Measurements from ENCODE around the gene IGF1.

DNA sequence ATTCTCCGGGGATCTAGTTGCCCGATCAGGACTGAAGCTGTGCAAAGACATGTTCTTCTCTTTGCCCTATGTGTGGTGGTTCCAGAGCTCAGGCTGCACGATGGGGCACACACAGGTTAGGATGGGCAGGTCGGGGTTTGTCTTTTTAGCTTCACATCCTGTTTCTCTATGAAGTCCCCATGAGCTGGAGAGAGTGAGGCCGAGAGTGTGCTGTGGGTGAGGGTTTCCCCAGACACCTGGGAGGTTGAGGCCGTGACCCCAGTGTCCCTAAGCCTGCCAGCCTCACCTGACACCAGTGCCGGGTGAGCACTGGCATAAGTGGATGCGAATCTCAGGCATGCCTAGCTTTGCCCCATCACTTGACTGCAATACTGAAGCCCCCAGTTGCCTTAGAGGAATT, 32.9 kb upstream of the IGF1 start:
- TF ChIP-seq, protein P1, sequence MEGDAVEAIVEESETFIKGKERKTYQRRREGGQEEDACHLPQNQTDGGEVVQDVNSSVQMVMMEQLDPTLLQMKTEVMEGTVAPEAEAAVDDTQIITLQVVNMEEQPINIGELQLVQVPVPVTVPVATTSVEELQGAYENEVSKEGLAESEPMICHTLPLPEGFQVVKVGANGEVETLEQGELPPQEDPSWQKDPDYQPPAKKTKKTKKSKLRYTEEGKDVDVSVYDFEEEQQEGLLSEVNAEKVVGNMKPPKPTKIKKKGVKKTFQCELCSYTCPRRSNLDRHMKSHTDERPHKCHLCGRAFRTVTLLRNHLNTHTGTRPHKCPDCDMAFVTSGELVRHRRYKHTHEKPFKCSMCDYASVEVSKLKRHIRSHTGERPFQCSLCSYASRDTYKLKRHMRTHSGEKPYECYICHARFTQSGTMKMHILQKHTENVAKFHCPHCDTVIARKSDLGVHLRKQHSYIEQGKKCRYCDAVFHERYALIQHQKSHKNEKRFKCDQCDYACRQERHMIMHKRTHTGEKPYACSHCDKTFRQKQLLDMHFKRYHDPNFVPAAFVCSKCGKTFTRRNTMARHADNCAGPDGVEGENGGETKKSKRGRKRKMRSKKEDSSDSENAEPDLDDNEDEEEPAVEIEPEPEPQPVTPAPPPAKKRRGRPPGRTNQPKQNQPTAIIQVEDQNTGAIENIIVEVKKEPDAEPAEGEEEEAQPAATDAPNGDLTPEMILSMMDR (IDR thresholded peaks at IDR 0.05; ENCODE audit: low read depth, low read length, poor library complexity, severe bottlenecking): no peak
- TF ChIP-seq EZH2phosphoT487 (IDR thresholded peaks at IDR 0.05; ENCODE audit: borderline replicate concordance, low read length): no peak

Data from DOHH2 (cell line).